D721Med (cell line): Measurements from ENCODE around the gene NFKBIA.
"Not testable (repeated sequence)": the region's sequence is repeated elsewhere in the genome, so short reads cannot be mapped to it uniquely, and the experiment has no call there.

Experiments used
- DNase-seq: peaks from one replicate; pipeline ENCODE4 v3.0.0; 2011; ENCODE audit warnings: low spot score; ENCODE audit not compliant: insufficient read length
- FAIRE-seq: peaks from 2 replicates; lab custom pipeline; 2011; peaks lifted over from hg19 to GRCh38; lab: Jason Lieb, UNC
- TF ChIP-seq, protein P1 (sequence below): IDR thresholded peaks from 2 replicates; pipeline ENCODE4 v1.5.1; 2012; ENCODE audit warnings: mild to moderate bottlenecking, control low read depth; ENCODE audit not compliant: insufficient read depth; ENCODE audit errors: missing control alignments

Gene NFKBIA

DNA sequence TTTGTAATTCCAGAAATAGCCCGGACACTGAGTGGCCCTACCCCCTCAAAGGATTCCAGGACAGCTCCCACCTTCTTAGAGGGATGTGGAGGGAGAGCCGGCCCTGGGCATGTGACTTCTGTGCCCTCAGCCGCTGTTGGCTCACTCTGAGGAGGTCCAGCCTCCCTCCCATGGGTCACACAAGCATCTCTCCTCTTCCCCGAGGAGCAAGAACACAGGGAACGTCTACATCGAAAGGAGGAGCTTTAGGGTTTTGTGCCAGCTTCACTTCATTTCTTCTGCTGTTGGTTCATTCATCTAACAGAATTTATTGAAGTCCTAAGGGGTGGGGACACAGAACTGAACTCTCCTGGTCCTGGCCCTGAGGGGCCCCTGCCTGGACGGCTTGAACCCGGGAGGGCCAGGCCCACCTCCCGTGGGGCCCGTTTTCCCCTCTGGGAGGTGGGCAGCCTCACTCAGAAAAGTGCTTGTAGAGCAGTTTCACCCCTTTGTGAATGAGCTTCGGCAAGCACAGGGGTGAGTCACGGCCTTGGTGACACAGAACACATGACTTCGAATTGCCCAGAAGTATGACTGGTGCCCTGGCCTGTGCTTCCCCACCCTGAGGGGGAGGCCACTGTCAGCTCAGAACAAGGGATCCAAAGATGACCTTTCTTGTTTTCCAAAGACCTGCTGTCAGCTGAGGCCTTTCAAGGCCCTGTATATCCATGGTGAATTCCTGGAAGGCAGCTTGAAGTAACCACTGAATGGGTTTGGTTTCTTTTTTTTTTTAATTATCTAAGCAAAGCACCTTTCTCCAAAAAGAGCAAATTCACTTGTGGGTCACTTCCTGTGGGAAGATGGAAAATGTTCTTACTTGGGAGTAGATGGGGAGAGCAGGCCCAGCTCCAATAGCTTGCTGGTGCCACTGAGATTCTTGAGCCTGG lies 39.2 kb downstream of the NFKBIA start:
- TF ChIP-seq, protein P1, sequence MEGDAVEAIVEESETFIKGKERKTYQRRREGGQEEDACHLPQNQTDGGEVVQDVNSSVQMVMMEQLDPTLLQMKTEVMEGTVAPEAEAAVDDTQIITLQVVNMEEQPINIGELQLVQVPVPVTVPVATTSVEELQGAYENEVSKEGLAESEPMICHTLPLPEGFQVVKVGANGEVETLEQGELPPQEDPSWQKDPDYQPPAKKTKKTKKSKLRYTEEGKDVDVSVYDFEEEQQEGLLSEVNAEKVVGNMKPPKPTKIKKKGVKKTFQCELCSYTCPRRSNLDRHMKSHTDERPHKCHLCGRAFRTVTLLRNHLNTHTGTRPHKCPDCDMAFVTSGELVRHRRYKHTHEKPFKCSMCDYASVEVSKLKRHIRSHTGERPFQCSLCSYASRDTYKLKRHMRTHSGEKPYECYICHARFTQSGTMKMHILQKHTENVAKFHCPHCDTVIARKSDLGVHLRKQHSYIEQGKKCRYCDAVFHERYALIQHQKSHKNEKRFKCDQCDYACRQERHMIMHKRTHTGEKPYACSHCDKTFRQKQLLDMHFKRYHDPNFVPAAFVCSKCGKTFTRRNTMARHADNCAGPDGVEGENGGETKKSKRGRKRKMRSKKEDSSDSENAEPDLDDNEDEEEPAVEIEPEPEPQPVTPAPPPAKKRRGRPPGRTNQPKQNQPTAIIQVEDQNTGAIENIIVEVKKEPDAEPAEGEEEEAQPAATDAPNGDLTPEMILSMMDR = no peak
- no peak for DNase-seq
- no peak for FAIRE-seq

DNA sequence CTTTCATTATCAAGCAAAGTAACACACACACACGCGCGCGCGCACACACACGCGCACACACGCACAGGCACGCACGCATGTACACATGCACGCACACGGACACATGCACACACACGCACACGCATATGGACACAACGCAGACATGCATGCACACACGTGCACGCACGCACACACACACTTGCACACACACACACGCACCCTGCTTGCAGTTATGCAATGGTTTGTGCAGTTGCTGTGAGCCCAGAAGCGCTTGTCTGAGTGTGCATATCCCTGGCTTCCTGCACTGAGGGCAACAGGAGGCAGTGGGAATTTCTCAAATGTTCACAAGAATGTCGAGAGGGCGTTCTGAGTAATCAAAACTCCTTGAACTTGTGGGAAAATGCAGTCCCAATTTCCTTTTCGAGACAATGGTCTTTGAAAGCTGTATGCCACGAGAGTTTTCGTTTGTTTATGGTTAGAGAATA lies 41.6 kb downstream of the NFKBIA start:
- TF ChIP-seq, protein P1 = no peak
- no peak for DNase-seq
- no peak for FAIRE-seq

DNA sequence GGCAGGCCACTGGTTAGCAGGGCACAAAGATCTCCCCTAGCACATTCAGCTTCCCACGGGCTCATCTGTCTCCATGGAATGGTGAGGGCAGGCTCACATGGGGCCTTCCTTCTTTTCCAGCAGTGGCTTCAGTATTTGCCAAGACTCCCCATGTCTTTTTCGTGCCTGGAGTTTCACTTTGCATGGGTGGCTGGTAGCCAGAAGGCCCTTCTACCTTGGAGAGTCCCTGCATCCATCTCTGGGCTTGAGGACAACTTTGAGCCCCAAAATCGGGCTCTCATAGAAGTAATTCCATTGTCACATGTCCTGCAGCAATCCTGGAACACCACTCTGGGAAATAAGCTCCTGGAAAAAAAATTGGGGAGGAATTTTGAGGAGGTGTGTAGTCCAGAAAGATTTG lies 42.1 kb downstream of the NFKBIA start:
- FAIRE-seq (no peak), DNase-seq (no peak)
- TF ChIP-seq, protein P1 = no peak

DNA sequence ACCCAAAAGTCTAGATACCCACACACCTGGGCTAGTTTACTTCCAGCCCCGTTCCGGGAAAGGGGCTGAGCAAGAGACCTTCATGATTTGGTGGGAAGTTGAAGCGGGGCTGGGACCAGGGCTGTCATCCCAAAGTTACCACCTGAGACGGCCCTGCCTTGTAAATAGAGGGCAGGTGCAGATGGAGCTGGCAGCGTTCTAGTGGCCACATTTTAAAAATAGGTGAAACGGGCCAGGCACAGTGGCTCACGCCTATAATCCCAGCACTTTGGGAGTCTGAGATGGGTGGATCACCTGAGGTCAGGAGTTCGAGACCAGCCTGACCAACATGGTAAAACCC lies 43.4 kb downstream of the NFKBIA start:
- no peak for FAIRE-seq
- DNase-seq = no peak

DNA sequence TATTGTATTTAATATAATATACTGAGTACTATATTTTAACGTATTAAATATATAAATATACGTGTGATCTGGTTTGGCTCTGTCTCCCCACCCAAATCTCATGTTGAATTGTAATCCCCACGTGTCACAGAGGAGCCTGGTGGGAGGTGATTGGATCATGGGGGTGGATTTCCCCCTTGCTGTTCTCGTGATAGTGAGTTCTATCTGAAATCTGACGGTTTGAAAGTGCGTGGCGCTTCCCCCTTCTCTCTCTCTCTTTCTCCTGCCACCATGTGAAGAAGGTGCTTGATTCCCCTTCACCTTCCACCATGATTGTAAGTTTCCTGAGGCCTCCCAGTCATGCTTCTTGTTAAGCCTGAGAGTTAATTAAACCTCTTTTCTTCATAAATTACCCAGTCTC lies 44.9 kb downstream of the NFKBIA start:
- not testable (repeated sequence) for DNase-seq, FAIRE-seq

More for the DNA sequence above, 43.4 kb downstream of the NFKBIA start:
- TF ChIP-seq, protein P1 = no peak

DNA sequence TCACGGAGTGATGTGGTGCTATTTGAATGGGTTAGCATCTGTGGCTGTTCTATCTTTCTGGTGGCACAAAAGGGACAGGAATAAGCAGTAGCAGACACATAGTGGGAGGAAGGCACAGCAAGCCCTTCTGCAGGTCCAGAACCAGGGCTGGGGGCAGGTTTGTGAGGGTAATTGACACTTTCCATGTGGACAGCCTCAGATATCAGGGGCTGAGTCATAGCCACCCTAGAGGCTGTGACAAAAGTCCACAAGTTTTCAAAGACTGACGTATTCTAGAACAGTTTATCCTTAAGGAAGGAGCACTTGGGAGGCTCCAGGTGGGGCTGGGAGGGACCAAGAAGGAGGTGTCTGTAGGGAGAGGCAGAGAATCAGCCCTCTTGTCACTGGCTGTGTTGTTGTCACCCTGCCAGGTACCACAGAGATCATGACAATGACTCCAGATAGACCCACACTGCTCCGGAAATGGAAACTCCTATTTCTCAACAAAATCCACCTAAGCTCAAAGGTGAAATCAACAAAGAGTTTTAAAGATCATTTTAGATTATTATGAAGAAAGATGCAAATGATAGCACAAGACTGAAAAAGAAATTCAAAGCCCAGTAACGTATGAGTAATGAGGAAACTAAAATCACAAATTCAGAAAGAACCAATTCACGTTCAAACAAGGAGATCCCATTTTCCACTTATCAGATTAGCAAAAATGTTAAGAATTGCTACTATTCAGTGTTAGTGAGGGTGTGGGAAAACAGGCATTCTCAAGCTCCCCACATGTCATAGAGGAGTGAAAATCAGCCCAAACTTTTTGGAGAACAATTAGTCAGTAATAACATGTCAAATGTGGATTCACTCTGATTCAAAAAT lies 48.3 kb downstream of the NFKBIA start:
- FAIRE-seq (no peak), DNase-seq (no peak)
- TF ChIP-seq, protein P1 = no peak

DNA sequence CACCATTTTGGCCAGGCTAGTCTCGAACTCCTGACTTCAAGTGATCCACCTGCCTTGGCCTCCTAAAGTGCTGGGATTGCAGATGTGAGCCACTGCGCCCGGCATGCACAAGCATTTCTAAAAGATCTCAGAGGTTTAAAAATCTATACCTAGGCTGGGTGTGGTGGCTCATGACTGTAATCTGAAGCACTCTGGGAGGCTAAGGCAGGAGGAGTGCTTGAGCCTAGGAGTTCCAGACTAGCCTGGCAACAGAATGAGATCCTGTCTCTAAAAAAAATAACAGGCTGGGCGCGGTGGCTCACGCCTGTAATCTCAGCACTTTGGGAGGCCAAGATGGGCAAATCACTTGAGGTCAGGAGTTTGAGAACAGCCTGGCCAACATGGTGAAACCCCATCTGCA lies 49.3 kb downstream of the NFKBIA start:
- FAIRE-seq, DNase-seq: not testable (repeated sequence)
